HS-27A (cell line): ENCODE data around the gene SOHLH1.

Experiments used
- DNase-seq: peaks from one replicate; pipeline ENCODE4 v3.0.0-alpha.2; 2012; ENCODE audit warnings: low read depth, missing footprints

Gene SOHLH1

DNA sequence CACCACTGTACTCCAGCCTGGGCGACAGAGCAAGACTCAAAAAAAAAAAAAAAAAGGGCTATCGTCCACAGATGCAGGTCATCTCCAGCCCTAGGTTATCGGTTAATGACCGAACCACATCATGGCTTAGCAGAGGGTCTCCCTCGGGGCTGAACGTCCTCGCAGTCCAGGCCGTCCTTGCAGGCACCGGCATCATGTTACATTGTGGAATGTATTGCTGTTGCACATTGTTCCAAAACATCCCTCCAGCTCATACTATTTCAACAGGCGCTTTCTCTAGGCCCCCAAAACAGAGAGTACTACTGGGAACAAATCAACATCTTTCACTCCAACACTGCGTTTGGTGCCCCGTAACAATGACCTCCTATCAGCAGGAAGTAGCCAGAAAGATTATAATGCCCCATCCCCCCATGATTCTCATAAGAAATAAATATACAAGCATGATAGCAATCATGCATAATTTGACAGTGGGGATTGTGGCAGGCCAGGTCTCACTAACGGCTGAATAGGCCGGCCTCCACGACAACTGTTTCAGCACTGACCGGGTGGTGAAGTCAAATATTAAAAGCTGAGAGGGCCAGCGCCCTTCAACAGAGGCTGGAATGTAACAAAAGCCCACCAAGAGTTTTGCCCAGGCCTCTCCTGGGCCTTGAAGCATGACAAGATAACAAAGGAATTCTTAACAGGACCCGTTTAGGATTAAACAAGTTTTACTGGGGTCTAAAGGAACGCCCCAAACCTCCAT, 37.3 kb downstream of the SOHLH1 start:
- DNase-seq = no peak

DNA sequence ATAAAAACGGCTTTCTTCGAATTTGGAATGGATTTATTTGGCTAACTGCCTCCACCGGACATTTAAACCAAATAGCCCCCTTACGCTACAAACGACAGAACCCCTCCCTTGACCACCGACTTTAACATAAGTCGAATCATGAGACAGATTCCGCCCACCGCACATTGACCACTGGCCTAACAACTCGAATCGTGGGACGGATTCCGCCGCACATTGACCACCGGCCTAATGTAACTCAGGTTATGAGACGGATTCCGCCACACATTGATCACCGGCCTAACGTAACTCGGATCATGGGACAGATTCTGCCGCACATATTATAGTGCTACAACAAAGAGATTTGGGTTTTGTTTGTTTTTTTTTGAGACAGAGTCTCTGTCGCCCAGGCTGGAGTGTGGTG, 38.9 kb downstream of the SOHLH1 start:
- no peak for DNase-seq

DNA sequence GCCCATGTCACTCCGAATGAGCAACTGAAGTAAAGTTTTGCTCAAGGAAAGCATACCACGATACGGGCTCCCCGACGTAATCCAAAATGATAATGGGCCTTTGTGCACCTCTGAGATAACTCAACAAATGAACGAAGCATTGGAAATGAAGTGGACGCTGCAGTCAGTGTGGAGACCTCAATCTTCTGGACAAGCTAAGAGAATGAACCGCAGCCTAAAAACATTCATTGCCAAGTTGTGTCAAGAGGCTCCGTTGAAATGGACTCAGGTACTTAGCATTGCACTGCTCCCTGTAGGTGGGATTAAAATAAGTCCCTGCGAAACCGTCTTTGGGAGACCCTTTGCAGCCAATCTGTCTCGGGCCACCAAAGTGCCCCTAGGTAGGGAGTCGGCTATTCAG, 40.0 kb downstream of the SOHLH1 start:
- no peak for DNase-seq

DNA sequence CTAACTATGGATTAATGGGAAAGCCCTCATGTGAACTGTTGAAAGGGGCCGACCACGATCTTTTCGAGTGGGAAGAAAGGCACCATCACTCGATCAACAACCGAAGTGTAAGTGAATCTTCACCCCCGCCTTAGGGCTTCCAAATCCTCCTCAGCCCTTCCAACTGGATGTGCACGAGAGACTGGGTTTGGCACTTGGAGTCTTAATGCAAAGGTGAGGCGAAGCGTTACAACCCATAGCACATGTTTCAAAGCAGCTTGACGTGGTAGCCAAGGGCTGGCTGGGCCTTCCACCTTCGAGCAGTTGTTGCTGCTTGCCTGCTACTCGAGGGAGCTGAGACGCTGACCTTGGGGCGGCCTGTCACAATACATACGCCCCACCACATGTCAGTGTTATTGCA, 41.9 kb downstream of the SOHLH1 start:
- no peak for DNase-seq

DNA sequence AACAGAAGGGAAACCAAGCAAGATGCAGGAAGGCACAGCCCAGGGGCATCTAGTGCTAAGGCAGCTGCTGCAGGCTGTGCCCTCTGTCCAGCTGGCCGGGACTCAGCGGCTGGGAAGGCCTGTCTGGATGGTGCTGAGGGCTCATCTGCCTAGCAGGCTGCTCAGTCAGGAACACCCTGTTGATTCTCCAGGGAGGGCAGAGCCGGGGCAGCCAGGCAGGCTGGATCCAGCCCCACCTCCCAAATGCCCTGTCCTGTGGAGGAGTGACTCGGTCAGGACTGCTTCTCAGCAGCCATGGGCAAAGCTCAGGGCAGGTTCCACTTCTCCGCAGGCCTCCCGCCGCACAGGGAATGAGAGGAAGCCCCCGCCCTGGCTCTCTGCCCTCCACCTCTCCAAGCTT, 44.0 kb downstream of the SOHLH1 start:
- no peak for DNase-seq

- no peak for DNase-seq
Measured at GRCh38 chr9:135650408-135650807, 48.9 kb downstream of the SOHLH1 start.

DNA sequence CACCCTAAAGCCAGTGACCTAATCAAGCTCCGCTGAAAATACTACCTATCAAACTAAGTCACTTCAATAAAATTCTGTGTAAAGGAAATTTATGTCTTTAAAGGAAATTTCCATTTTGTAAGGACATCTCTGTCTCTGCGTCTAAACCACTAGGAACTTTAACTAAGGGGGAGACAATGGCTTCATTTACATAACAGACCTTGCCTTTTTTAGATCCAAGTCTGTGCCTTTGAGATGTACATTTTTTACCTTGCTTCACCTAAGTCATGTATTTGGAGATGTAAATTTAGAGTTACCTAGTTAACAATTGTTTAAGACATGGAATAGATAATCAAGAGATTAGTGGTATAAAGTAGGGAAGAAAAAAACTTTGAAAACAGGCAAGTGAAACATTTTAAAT, 49.8 kb downstream of the SOHLH1 start:
- DNase-seq = no peak

GRCh38 chr9:135648494-135649410, 50.5 kb downstream of the SOHLH1 start:
- no peak for DNase-seq

GRCh38 chr9:135647884-135648283, 51.4 kb downstream of the SOHLH1 start:
- no peak for DNase-seq

GRCh38 chr9:135644631-135645218, 54.6 kb downstream of the SOHLH1 start:
- DNase-seq = no peak
